ENCODE results near the gene SULT1E1. TPM values are rescaled to one million over a fixed set of nuclear protein-coding genes. Genes with fewer than 3 reads are reported as not detected.

SULT1E1 gene
- total and polyA plus RNA-seq, 2 of the 8 experiments (the other 6 are each of a cell fraction or from before 2014, with no cell fraction given): not detected

DNA sequence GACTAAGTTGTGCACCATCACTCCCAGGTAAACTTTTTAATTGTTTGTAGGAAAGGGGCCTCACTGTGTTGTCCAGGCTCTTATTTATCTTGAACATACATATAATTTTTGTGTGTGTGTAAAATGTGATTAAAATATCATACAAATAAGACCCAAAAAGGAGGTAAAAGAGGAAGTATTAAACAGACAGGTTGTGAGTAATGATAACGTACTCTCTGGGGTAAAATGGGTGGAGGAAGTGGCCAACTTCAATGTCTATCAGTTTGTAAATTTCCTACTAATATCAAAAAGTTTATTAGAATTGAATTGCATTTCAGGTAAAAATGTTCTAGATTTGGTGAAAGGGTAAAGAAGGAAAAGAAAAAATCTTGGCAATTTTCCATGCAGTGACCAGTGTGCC lies 48.8 kb downstream of the SULT1E1 start (continued):
- TF ChIP-seq, protein P1, sequence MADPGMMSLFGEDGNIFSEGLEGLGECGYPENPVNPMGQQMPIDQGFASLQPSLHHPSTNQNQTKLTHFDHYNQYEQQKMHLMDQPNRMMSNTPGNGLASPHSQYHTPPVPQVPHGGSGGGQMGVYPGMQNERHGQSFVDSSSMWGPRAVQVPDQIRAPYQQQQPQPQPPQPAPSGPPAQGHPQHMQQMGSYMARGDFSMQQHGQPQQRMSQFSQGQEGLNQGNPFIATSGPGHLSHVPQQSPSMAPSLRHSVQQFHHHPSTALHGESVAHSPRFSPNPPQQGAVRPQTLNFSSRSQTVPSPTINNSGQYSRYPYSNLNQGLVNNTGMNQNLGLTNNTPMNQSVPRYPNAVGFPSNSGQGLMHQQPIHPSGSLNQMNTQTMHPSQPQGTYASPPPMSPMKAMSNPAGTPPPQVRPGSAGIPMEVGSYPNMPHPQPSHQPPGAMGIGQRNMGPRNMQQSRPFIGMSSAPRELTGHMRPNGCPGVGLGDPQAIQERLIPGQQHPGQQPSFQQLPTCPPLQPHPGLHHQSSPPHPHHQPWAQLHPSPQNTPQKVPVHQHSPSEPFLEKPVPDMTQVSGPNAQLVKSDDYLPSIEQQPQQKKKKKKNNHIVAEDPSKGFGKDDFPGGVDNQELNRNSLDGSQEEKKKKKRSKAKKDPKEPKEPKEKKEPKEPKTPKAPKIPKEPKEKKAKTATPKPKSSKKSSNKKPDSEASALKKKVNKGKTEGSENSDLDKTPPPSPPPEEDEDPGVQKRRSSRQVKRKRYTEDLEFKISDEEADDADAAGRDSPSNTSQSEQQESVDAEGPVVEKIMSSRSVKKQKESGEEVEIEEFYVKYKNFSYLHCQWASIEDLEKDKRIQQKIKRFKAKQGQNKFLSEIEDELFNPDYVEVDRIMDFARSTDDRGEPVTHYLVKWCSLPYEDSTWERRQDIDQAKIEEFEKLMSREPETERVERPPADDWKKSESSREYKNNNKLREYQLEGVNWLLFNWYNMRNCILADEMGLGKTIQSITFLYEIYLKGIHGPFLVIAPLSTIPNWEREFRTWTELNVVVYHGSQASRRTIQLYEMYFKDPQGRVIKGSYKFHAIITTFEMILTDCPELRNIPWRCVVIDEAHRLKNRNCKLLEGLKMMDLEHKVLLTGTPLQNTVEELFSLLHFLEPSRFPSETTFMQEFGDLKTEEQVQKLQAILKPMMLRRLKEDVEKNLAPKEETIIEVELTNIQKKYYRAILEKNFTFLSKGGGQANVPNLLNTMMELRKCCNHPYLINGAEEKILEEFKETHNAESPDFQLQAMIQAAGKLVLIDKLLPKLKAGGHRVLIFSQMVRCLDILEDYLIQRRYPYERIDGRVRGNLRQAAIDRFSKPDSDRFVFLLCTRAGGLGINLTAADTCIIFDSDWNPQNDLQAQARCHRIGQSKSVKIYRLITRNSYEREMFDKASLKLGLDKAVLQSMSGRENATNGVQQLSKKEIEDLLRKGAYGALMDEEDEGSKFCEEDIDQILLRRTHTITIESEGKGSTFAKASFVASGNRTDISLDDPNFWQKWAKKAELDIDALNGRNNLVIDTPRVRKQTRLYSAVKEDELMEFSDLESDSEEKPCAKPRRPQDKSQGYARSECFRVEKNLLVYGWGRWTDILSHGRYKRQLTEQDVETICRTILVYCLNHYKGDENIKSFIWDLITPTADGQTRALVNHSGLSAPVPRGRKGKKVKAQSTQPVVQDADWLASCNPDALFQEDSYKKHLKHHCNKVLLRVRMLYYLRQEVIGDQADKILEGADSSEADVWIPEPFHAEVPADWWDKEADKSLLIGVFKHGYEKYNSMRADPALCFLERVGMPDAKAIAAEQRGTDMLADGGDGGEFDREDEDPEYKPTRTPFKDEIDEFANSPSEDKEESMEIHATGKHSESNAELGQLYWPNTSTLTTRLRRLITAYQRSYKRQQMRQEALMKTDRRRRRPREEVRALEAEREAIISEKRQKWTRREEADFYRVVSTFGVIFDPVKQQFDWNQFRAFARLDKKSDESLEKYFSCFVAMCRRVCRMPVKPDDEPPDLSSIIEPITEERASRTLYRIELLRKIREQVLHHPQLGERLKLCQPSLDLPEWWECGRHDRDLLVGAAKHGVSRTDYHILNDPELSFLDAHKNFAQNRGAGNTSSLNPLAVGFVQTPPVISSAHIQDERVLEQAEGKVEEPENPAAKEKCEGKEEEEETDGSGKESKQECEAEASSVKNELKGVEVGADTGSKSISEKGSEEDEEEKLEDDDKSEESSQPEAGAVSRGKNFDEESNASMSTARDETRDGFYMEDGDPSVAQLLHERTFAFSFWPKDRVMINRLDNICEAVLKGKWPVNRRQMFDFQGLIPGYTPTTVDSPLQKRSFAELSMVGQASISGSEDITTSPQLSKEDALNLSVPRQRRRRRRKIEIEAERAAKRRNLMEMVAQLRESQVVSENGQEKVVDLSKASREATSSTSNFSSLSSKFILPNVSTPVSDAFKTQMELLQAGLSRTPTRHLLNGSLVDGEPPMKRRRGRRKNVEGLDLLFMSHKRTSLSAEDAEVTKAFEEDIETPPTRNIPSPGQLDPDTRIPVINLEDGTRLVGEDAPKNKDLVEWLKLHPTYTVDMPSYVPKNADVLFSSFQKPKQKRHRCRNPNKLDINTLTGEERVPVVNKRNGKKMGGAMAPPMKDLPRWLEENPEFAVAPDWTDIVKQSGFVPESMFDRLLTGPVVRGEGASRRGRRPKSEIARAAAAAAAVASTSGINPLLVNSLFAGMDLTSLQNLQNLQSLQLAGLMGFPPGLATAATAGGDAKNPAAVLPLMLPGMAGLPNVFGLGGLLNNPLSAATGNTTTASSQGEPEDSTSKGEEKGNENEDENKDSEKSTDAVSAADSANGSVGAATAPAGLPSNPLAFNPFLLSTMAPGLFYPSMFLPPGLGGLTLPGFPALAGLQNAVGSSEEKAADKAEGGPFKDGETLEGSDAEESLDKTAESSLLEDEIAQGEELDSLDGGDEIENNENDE (IDR thresholded peaks at IDR 0.05; ENCODE audit: insufficient replicate concordance, low read length): no peak
- TF ChIP-seq, protein P2, sequence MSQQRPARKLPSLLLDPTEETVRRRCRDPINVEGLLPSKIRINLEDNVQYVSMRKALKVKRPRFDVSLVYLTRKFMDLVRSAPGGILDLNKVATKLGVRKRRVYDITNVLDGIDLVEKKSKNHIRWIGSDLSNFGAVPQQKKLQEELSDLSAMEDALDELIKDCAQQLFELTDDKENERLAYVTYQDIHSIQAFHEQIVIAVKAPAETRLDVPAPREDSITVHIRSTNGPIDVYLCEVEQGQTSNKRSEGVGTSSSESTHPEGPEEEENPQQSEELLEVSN (IDR thresholded peaks at IDR 0.05): no peak
- TF ChIP-seq TAF7 (optimal IDR thresholded peaks at IDR 0.05; ENCODE audit: borderline replicate concordance, low read depth, low read length) (no peak), CTBP2 (IDR thresholded peaks at IDR 0.05; ENCODE audit: borderline replicate concordance, insufficient read depth, insufficient read length, low read length) (no peak), EZH2 (IDR thresholded peaks at IDR 0.05; ENCODE audit: low read depth, low read length, severe bottlenecking) (no peak), GABPA (IDR thresholded peaks at IDR 0.05; ENCODE audit: borderline replicate concordance, insufficient read depth, low read length) (no peak), KDM1A (IDR thresholded peaks at IDR 0.05; ENCODE audit: borderline replicate concordance, low read length) (no peak), CEBPB (IDR thresholded peaks at IDR 0.05; ENCODE audit: low read depth, low read length) (no peak), POLR2AphosphoS5 (IDR thresholded peaks at IDR 0.05; ENCODE audit: low read depth, low read length) (no peak)
